SK-N-MC (cell line): Measurements from ENCODE around the gene TET2.

Experiments
- EZH2 ChIP-seq: fragments of 200-600 bp; sonication (generic); IDR thresholded peaks from one replicate; pipeline ENCODE4 v1.6.1; 2017; ENCODE audit warnings: antibody characterized with exemption
- FOXP2 ChIP-seq: optimal IDR thresholded peaks from 2 replicates; pipeline ENCODE3; 2011; ENCODE audit warnings: mild to moderate bottlenecking, moderate library complexity; ENCODE audit not compliant: insufficient read depth; ENCODE audit errors: extremely low read length, control extremely low read depth
- POLR2AphosphoS5 ChIP-seq: IDR thresholded peaks from 2 replicates; pipeline ENCODE4 v1.6.1; 2012; ENCODE audit warnings: mild to moderate bottlenecking, low read depth, low read length, borderline replicate concordance

DNA sequence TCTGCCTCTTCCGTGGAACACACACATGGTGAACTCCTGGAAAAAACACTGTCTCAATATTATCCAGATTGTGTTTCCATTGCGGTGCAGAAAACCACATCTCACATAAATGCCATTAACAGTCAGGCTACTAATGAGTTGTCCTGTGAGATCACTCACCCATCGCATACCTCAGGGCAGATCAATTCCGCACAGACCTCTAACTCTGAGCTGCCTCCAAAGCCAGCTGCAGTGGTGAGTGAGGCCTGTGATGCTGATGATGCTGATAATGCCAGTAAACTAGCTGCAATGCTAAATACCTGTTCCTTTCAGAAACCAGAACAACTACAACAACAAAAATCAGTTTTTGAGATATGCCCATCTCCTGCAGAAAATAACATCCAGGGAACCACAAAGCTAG is 87.9 kb downstream of the TET2 start:
- TF ChIP-seq POLR2AphosphoS5, result no peak
- TF ChIP-seq EZH2, result no peak
- no peak for TF ChIP-seq FOXP2
